Gastrocnemius medialis (tissue), 4 donors: ENCODE data around the gene PTK7.

Experiments
- POLR2A ChIP-seq, 2 donors: fragments of 450-650 bp; IDR thresholded peaks; one replicate each; pipeline ENCODE4 v1.6.1; 2017; ENCODE audit warnings: antibody characterized with exemption in 2 of 2, mild to moderate bottlenecking in 2 of 2, moderate library complexity in 2 of 2
- TF ChIP-seq, protein P1 (sequence below), 5 experiments: fragments of 450-650 bp in 3 of 5; fragments of 200-600 bp in 2 of 5; sonication (generic) in 2 of 5; IDR thresholded peaks in 4 of 5; conservative IDR thresholded peaks in 1 of 5; 1 replicate in 4 of 5; 2 replicates in 1 of 5; pipeline ENCODE4 v1.5.1; 2016 to 2019; ENCODE audit warnings: antibody characterized with exemption in 5 of 5, mild to moderate bottlenecking in 3 of 5, moderate library complexity in 3 of 5

DNA sequence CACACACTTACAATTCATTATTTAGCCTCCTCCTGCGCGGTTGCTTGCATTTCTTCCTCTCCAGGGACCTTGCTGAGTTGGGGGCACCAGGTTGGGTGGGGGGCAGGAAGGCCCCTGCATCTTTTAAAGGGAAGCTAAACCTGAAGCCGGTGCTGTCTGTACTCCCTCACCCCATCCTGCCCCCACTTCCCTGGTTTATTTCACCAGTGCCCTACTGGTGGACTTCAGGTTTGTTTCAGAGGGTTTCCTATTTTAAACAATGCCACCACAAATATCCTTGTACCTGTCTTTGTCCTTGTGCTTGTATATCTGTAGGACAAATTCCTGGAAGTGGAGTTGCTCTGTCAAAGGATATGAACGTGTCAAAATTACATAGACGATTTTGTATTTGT is 21.0 kb downstream of the PTK7 start:
- TF ChIP-seq POLR2A (IDR thresholded peaks at IDR 0.05) = no peak
- TF ChIP-seq, protein P1, sequence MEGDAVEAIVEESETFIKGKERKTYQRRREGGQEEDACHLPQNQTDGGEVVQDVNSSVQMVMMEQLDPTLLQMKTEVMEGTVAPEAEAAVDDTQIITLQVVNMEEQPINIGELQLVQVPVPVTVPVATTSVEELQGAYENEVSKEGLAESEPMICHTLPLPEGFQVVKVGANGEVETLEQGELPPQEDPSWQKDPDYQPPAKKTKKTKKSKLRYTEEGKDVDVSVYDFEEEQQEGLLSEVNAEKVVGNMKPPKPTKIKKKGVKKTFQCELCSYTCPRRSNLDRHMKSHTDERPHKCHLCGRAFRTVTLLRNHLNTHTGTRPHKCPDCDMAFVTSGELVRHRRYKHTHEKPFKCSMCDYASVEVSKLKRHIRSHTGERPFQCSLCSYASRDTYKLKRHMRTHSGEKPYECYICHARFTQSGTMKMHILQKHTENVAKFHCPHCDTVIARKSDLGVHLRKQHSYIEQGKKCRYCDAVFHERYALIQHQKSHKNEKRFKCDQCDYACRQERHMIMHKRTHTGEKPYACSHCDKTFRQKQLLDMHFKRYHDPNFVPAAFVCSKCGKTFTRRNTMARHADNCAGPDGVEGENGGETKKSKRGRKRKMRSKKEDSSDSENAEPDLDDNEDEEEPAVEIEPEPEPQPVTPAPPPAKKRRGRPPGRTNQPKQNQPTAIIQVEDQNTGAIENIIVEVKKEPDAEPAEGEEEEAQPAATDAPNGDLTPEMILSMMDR (IDR thresholded peaks at IDR 0.05 in 4 of 5, conservative IDR thresholded peaks at IDR 0.05 in 1 of 5) = no peak
